HG03460 (cell line): ENCODE results near the gene CRYGC.
"Not testable (repeated sequence)": the region's sequence is repeated elsewhere in the genome, so short reads cannot be mapped to it uniquely, and the experiment has no call there.

ENCODE experiments used
- ATAC-seq: cut with Tn5 transposase; IDR thresholded peaks from one replicate; pipeline ENCODE4 v1.9.1; 2021; ENCODE audit not compliant: unreplicated experiment

Gene CRYGC

GRCh38 chr2:208138334-208138733 lies 8.7 kb upstream of the CRYGC start:
- not testable (repeated sequence) for ATAC-seq

- ATAC-seq = no peak
Measured at GRCh38 chr2:208136716-208137094, 7.1 kb upstream of the CRYGC start.

- ATAC-seq = no peak
Measured at GRCh38 chr2:208135794-208136715, 6.4 kb upstream of the CRYGC start.

DNA sequence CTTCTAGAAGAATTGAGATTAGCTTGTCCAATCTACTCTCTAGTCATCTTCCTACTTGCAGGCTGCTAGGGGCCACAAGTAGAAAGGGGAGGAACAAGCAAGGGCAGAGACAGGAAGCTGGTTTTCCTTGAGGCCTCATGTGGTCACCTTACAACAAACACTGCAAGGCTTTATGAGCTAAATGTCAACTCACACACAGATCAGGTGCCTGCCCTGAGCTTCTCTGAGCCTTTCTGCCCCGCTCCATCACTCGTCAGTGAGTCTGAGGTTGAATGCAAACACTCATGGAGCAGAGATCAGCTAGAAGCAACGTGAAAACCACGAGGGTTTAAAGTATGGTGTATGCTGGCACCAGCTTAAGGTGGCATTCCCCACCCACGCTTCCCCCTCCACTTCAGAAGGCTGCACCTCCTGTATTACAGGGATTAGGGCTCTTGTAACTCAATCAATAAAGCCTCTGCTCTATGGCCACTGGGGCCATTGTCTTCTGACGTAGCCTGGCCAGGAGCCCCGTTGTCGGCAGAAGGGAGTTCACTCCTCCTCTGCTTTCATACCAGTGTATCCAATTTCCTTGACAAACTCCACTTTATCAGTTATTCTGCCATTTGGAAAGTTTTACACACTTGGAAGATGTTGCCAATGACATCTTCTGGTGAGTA lies 5.4 kb upstream of the CRYGC start:
- no peak for ATAC-seq

DNA sequence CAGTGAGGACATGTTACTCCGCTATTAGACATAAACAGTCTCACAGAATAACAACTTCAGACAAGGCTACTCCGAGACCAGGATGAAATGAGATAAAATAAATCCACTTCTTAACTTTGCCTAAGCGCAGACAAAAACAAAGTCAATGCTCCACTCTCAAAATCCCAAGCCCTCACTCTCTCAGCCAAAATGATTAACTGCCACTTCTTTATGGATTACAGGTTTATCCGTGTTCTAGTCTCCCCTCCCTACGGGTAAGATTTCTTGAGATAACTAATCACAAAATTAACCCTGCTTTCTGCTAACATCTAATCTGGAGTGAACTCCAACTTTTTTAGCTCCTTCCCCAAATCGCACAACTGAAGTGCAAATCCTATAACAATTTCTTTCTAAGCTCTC lies 1.1 kb upstream of the CRYGC start:
- ATAC-seq = no peak

DNA sequence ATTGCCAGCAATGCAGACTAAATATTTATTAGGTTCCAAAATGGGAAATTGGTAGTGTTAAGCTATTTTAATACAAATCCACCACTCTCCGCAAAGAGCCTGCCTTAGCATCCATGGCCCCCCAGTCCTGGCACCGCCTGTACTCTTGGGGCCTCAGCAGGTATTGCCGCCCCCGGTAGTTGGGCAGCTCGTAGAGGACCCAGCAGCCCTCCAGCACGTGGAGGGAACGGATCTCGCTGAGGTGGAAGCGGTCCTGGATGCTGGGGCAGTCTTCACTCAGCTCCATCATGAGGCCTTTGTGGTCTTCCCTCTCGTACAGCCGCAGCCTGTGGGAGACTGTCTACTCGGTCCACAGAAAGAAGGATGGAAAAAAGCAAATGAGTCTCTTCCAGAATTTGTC lies 1.5 kb downstream of the CRYGC start:
- ATAC-seq = no peak

DNA sequence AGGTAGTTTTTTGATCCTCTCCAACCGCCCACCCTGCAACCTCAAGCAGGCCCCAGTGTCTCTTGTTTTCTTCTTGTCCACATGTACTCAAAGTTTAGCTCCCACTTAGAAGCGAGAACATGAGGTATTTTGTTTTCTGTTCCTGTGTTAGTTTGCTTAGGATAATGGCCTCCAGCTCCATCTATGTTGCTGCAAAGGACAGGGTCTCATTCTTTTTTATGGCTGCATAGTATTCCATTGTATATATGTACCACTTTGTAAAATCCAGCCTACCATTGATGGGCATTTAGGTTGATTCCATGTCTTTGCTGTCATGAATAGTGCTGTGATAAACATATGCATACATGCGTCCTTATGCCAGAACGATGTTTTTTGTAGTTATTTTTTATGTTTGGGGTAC lies 2.5 kb downstream of the CRYGC start:
- no peak for ATAC-seq

- ATAC-seq = no peak
Measured at GRCh38 chr2:208125251-208125650, 4.4 kb downstream of the CRYGC start.

GRCh38 chr2:208124013-208124715 lies 5.5 kb downstream of the CRYGC start, which contains the start of gene CRYGD:
TSS of gene CRYGD (minus strand) at chr2:208124524. CDS start at chr2:208124473, 51 bp downstream.
- ATAC-seq = not testable (repeated sequence)

- no peak for ATAC-seq
Measured at GRCh38 chr2:208122248-208122647, 7.4 kb downstream of the CRYGC start.

DNA sequence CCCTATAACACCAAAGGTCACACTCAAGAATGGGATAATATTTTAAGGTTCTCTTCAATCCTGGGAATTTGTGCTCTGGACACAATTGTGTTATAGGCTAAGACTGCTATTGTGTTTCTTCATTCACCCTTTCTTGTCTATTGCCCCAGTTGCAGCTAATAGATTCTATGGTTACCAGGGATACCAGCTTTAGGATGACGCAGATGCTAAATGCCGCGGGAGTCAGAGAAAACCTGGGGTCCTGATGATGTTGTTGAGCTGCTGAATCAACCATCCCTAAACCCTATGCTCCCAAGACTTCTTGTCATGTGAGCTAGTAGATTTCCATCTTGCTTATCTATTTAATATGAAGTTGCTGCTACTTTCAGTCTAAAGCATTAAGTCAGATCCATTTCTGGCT lies 10.7 kb downstream of the CRYGC start:
- ATAC-seq = no peak

GRCh38 chr2:208117390-208117789 lies 12.2 kb downstream of the CRYGC start:
- ATAC-seq = not testable (repeated sequence)

DNA sequence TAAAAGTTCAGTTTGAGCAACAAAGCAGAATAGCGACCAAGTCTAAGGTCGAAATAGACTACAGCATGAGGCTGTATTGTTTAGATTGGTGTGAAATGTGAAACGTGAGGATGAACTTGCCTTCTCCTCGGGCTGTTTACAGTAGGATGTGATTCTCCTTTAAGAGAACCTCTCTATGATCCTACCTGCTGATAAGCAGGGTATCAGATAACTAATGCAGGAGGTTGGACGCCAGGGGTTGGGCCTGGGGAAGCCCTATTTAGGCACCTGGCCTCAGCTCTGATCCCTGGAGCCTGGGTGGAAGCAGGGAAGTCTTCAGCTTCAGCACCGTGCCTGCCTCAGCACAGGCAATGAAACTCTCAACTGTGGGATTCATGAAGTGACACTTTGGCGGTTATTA lies 16.7 kb downstream of the CRYGC start:
- ATAC-seq = no peak

DNA sequence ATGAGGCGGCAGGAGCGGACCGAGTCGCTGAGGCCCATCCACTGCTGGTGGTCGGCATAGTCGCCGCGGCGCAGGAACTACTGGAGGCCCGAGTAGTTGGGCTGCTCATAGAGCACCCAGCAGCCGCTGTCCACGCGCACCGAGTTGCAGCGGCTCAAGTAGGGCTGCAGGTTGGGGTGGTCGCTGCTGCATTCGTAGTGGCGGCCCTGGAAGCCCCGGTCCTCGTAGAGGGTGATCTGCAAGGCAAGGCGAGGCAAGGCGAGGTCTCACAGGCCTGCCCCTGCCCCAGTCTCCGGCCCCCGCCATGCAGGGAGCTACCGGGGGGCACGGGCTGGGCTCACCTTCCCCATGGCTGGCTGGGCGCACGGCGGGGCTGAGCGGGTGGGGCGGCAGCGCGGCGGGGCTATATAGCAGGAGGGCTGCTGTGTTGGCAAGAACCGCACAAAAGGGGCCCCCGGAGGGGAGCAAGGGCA lies 17.3 kb downstream of the CRYGC start:
- ATAC-seq = not testable (repeated sequence)

DNA sequence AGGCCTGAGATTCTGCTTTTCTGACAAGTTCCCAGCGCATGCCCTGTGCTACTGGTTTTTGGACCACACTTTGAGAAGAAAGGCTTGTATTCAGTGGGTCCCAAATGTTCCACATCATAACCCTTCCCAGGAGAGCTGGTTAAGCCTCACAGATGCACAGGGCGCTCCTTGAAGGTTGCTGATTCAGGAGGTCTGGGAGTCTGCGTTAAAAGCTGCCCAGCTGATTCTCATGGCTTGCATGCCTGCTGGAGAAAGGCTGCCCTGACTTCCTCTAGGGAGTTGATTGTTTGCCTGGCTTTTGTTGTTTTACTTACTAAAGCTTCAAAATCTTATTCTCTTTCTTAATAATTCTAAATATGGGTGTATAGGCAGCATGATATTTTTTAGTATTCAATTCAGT lies 26.0 kb downstream of the CRYGC start:
- no peak for ATAC-seq

- no peak for ATAC-seq
Measured at GRCh38 chr2:208101716-208102631, 27.7 kb downstream of the CRYGC start.

- ATAC-seq = no peak
Measured at GRCh38 chr2:208099682-208100470, 29.8 kb downstream of the CRYGC start.

DNA sequence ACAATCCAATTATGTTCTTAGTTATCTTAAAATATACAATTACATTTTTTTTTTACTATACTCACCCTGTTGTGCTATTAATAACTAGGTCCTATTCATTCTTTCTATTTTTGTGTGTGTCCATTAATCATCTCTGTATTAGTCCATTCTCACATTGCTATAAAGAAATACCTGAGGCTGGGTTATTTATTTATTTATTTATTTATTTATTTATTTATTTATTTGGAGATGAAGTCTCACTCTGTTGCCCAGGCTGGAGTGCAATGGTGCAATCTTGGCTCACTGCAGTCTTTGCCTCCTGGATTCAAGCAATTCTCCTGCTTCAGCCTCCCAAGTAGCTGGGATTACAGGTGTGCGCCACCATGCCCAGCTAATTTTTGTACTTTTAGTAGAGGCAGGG lies 30.9 kb downstream of the CRYGC start:
- not testable (repeated sequence) for ATAC-seq

- ATAC-seq = no peak
Measured at GRCh38 chr2:208098267-208098666, 31.4 kb downstream of the CRYGC start.

DNA sequence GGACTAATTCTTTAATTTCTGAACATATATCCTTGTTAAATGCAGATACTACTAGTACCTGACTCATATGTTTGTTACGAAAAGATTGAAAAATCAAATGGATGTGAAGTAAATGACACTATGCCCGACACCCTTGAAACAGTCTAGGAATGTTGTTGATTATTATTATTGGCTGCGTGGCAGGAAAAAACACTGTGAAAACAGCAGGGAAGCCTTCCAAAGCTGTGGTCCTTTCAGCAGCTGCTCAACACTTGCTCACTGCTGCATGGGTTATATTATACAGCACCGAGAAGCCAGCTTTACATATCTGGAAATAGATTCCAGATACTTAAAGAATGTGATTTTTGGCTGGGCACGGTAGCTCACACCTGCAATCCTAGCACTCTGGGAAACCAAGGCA lies 31.8 kb downstream of the CRYGC start:
- no peak for ATAC-seq
